HepG2 (cell line): ENCODE results near the gene NEK9. TPM values are rescaled to one million over a fixed set of nuclear protein-coding genes. Genes with fewer than 3 reads are reported as not detected.

Experiments used
- CBFB ChIP-seq: sonication (generic); formaldehyde crosslinking; IDR thresholded peaks from 2 replicates; pipeline ENCODE4 v1.4.0; 2020; ENCODE audit warnings: missing genetic modification reagents
- CCAR2 ChIP-seq: fragments of 200-400 bp; formaldehyde crosslinking; optimal IDR thresholded peaks from 2 replicates; pipeline ENCODE3; 2018; ENCODE audit warnings: low read depth, mild to moderate bottlenecking, low read length, moderate library complexity
- ERF ChIP-seq: IDR thresholded peaks from 2 replicates; pipeline ENCODE4 v1.6.1; 2018; ENCODE audit warnings: missing biosample characterization, missing genetic modification reagents
- LCORL ChIP-seq, 2 experiments: fragments of 450-650 bp in 1 of 2; sonication (generic) in 1 of 2; formaldehyde crosslinking in 1 of 2; IDR thresholded peaks; 2 replicates each; pipeline versions ENCODE4 v1.5.0 to v1.6.1; 2017 to 2020; ENCODE audit warnings: antibody characterized with exemption in 1 of 2, missing genetic modification reagents in 1 of 2
- MEIS1 ChIP-seq: sonication (generic); formaldehyde crosslinking; IDR thresholded peaks from 2 replicates; pipeline ENCODE4 v1.9.0; 2021; ENCODE audit warnings: mild to moderate bottlenecking, missing genetic modification reagents, moderate library complexity, borderline replicate concordance
- MLLT10 ChIP-seq: sonication (generic); formaldehyde crosslinking; IDR thresholded peaks from 2 replicates; pipeline ENCODE4 v1.4.0; 2020; ENCODE audit warnings: missing genetic modification reagents
- MZF1 ChIP-seq: sonication (generic); formaldehyde crosslinking; IDR thresholded peaks from 2 replicates; pipeline ENCODE4 v1.8.1; 2023; ENCODE audit warnings: mild to moderate bottlenecking, missing genetic modification reagents, borderline replicate concordance
- SMYD3 ChIP-seq: sonication (generic); formaldehyde crosslinking; IDR thresholded peaks from 2 replicates; pipeline ENCODE4 v1.8.1; 2023; ENCODE audit warnings: mild to moderate bottlenecking, missing genetic modification reagents
- SP1 ChIP-seq, 2 experiments: fragments of 450-650 bp in 1 of 2; sonication (generic) in 1 of 2; formaldehyde crosslinking in 1 of 2; IDR thresholded peaks; 2 replicates each; pipeline versions ENCODE4 v1.4.0 to v1.6.1; 2016 to 2020; ENCODE audit warnings: missing genetic modification reagents in 1 of 2
- SP5 ChIP-seq: IDR thresholded peaks from 2 replicates; pipeline ENCODE4 v1.6.1; 2016; ENCODE audit warnings: low read depth, borderline replicate concordance
- ZBTB42 ChIP-seq: sonication (generic); formaldehyde crosslinking; IDR thresholded peaks from 2 replicates; pipeline ENCODE4 v1.5.0; 2020; ENCODE audit warnings: mild to moderate bottlenecking, missing genetic modification reagents
- ZBTB7A ChIP-seq: sonication (generic); formaldehyde crosslinking; IDR thresholded peaks from 2 replicates; pipeline ENCODE4 v1.8.0; 2022; ENCODE audit warnings: mild to moderate bottlenecking, missing genetic modification reagents
- ZMYM2 ChIP-seq: sonication (generic); formaldehyde crosslinking; IDR thresholded peaks from 2 replicates; pipeline ENCODE4 v1.8.0; 2022; ENCODE audit warnings: mild to moderate bottlenecking, missing genetic modification reagents
- ZNF138 ChIP-seq: sonication (generic); formaldehyde crosslinking; IDR thresholded peaks from 2 replicates; pipeline ENCODE4 v1.5.0; 2020; ENCODE audit warnings: mild to moderate bottlenecking, low read depth, missing genetic modification reagents
- ZNF792 ChIP-seq: IDR thresholded peaks from 2 replicates; pipeline ENCODE4 v1.6.1; 2016
- ZSCAN29 ChIP-seq: sonication (generic); formaldehyde crosslinking; conservative IDR thresholded peaks from 2 replicates; pipeline ENCODE4 v1.4.0; 2020; ENCODE audit warnings: mild to moderate bottlenecking, missing genetic modification reagents
- polyA plus RNA-seq, 8 experiments: library from polyadenylated mRNA; depleted of rRNA in 3 of 8; stranded (reverse) in 7 of 8; unstranded in 1 of 8; fragments of >200 nt; fragmentation: Illumina TruSeq in 4 of 8; extraction: Trizol in 4 of 8; gene quantifications; 2 replicates each; pipeline versions ENCODE4 v1.2.1 to v1.2.3, GENCODE V29; 2011 to 2016; ENCODE audit warnings: low read depth in 4 of 8, missing spikeins in 1 of 8, mixed read lengths in 1 of 8; ENCODE audit not compliant: insufficient read depth in 1 of 8
- total RNA-seq, 5 experiments: library from RNA; depleted of rRNA; stranded (reverse); fragments of >200 nt; fragmentation: Illumina TruSeq; extraction: Trizol; gene quantifications; 2 replicates each; pipeline ENCODE4 v1.2.3, GENCODE V29; 2016; ENCODE audit warnings: low read depth in 1 of 5
- TF ChIP-seq, protein P1 (sequence below): sonication (generic); formaldehyde crosslinking; IDR thresholded peaks from 2 replicates; pipeline ENCODE4 v1.4.0; 2020; ENCODE audit warnings: mild to moderate bottlenecking, missing genetic modification reagents
- TF ChIP-seq, protein P2 (sequence below): sonication (generic); formaldehyde crosslinking; conservative IDR thresholded peaks from 2 replicates; pipeline ENCODE4 v1.8.0; 2022; ENCODE audit warnings: mild to moderate bottlenecking, moderate library complexity, missing genetic modification reagents
- TF ChIP-seq, protein P3 (sequence below): sonication (generic); formaldehyde crosslinking; IDR thresholded peaks from 2 replicates; pipeline ENCODE4 v1.4.0; 2020; ENCODE audit warnings: missing genetic modification reagents, borderline replicate concordance

NEK9 gene
- total and polyA plus RNA-seq, 2 of the 13 experiments (the other 11 are each of a cell fraction or from before 2014, with no cell fraction given): 16.5 to 27.3 TPM

DNA sequence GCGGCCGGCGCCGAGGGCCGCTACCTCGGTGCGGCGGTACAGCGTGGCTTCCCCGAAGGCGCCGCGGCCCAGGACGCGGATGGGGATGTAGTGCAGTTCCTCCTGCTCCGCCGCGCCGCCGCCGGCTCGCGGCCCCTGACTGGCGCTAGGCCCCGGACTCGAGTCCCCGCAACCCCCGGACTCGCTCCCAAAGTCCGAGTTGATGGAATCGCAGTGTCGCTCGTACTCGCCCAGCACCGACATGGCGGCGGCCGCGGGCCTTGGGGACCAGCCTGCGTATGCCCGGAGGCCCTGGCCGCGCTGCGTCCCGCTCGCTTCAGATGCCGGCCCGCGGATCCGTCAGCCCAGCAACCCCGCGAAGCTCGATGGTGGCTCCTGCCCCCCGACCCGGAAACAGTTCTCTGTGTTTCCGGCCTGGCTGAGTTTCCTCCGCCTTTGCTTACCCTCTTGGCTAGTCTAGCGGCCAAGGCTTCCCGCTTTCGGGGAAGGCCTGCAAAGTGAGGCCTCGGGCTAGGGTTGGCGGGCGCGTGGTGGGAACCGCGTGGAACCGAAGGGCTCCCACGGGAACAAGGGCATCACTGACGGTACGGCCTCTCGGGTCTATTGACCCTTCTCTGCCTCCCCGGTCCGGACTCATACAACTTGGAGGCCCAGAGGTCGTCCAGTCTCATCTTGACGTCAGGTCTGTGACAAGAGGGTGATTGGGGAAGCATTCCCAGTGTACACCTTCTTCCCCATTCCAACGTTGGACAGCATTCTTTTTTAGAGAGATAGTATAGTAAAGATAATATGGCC is at the start of gene NEK9 (continued):
- TF ChIP-seq, protein P1, sequence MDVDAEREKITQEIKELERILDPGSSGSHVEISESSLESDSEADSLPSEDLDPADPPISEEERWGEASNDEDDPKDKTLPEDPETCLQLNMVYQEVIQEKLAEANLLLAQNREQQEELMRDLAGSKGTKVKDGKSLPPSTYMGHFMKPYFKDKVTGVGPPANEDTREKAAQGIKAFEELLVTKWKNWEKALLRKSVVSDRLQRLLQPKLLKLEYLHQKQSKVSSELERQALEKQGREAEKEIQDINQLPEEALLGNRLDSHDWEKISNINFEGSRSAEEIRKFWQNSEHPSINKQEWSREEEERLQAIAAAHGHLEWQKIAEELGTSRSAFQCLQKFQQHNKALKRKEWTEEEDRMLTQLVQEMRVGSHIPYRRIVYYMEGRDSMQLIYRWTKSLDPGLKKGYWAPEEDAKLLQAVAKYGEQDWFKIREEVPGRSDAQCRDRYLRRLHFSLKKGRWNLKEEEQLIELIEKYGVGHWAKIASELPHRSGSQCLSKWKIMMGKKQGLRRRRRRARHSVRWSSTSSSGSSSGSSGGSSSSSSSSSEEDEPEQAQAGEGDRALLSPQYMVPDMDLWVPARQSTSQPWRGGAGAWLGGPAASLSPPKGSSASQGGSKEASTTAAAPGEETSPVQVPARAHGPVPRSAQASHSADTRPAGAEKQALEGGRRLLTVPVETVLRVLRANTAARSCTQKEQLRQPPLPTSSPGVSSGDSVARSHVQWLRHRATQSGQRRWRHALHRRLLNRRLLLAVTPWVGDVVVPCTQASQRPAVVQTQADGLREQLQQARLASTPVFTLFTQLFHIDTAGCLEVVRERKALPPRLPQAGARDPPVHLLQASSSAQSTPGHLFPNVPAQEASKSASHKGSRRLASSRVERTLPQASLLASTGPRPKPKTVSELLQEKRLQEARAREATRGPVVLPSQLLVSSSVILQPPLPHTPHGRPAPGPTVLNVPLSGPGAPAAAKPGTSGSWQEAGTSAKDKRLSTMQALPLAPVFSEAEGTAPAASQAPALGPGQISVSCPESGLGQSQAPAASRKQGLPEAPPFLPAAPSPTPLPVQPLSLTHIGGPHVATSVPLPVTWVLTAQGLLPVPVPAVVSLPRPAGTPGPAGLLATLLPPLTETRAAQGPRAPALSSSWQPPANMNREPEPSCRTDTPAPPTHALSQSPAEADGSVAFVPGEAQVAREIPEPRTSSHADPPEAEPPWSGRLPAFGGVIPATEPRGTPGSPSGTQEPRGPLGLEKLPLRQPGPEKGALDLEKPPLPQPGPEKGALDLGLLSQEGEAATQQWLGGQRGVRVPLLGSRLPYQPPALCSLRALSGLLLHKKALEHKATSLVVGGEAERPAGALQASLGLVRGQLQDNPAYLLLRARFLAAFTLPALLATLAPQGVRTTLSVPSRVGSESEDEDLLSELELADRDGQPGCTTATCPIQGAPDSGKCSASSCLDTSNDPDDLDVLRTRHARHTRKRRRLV (CRISPR knock-in tag): peak; percentile 57; the same call in 1 of the 2 replicates
- TF ChIP-seq SP1 (IDR thresholded peaks at IDR 0.05): no peak
- no peak; the same call in 1 of the 2 replicates for TF ChIP-seq SP1 (CRISPR knock-in tag; IDR thresholded peaks at IDR 0.05)
- TF ChIP-seq ERF (CRISPR knock-in tag): peak; percentile 95
- TF ChIP-seq MLLT10 (CRISPR knock-in tag): no peak
- no peak for TF ChIP-seq ZBTB42
- 0 out of 2 replicates have a peak, but pooled peaks have one; percentile 31 for TF ChIP-seq ZNF792
- TF ChIP-seq, protein P2, sequence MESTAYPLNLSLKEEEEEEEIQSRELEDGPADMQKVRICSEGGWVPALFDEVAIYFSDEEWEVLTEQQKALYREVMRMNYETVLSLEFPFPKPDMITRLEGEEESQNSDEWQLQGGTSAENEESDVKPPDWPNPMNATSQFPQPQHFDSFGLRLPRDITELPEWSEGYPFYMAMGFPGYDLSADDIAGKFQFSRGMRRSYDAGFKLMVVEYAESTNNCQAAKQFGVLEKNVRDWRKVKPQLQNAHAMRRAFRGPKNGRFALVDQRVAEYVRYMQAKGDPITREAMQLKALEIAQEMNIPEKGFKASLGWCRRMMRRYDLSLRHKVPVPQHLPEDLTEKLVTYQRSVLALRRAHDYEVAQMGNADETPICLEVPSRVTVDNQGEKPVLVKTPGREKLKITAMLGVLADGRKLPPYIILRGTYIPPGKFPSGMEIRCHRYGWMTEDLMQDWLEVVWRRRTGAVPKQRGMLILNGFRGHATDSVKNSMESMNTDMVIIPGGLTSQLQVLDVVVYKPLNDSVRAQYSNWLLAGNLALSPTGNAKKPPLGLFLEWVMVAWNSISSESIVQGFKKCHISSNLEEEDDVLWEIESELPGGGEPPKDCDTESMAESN (CRISPR knock-in tag): peak; percentile 77
- peak; percentile 85; the same call in 1 of the 2 replicates for TF ChIP-seq ZNF138
- TF ChIP-seq LCORL (IDR thresholded peaks at IDR 0.05): peak; percentile 40; the same call in 1 of the 2 replicates
- TF ChIP-seq LCORL (CRISPR knock-in tag; IDR thresholded peaks at IDR 0.05): 0 out of 2 replicates have a peak, but pooled peaks have one; percentile 46
- TF ChIP-seq CCAR2: no peak
- TF ChIP-seq, protein P3, sequence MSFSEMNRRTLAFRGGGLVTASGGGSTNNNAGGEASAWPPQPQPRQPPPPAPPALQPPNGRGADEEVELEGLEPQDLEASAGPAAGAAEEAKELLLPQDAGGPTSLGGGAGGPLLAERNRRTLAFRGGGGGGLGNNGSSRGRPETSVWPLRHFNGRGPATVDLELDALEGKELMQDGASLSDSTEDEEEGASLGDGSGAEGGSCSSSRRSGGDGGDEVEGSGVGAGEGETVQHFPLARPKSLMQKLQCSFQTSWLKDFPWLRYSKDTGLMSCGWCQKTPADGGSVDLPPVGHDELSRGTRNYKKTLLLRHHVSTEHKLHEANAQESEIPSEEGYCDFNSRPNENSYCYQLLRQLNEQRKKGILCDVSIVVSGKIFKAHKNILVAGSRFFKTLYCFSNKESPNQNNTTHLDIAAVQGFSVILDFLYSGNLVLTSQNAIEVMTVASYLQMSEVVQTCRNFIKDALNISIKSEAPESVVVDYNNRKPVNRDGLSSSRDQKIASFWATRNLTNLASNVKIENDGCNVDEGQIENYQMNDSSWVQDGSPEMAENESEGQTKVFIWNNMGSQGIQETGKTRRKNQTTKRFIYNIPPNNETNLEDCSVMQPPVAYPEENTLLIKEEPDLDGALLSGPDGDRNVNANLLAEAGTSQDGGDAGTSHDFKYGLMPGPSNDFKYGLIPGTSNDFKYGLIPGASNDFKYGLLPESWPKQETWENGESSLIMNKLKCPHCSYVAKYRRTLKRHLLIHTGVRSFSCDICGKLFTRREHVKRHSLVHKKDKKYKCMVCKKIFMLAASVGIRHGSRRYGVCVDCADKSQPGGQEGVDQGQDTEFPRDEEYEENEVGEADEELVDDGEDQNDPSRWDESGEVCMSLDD: no peak
- TF ChIP-seq ZMYM2 (CRISPR knock-in tag): no peak
- TF ChIP-seq SMYD3 (CRISPR knock-in tag): 0 out of 2 replicates have a peak, but pooled peaks have one; percentile 27
- TF ChIP-seq MZF1 (CRISPR knock-in tag): no peak; the same call in 1 of the 2 replicates
- peak; percentile 85; the same call in 1 of the 2 replicates for TF ChIP-seq ZBTB7A (CRISPR knock-in tag)
- 0 out of 2 replicates have a peak, but pooled peaks have one; percentile 42 for TF ChIP-seq MEIS1
- TF ChIP-seq CBFB (CRISPR knock-in tag): peak; percentile 66; the same call in 1 of the 2 replicates
- peak; percentile 95 for TF ChIP-seq ZSCAN29 (CRISPR knock-in tag)
- peak; percentile 16; the same call in 1 of the 2 replicates for TF ChIP-seq SP5 (CRISPR knock-in tag)
